HG03097 (cell line): ENCODE measurements around the gene PROM2.

Source experiments
- ATAC-seq: cut with Tn5 transposase; IDR thresholded peaks from one replicate; pipeline ENCODE4 v1.9.1; 2021; ENCODE audit not compliant: unreplicated experiment, low FRiP score

PROM2 gene

DNA sequence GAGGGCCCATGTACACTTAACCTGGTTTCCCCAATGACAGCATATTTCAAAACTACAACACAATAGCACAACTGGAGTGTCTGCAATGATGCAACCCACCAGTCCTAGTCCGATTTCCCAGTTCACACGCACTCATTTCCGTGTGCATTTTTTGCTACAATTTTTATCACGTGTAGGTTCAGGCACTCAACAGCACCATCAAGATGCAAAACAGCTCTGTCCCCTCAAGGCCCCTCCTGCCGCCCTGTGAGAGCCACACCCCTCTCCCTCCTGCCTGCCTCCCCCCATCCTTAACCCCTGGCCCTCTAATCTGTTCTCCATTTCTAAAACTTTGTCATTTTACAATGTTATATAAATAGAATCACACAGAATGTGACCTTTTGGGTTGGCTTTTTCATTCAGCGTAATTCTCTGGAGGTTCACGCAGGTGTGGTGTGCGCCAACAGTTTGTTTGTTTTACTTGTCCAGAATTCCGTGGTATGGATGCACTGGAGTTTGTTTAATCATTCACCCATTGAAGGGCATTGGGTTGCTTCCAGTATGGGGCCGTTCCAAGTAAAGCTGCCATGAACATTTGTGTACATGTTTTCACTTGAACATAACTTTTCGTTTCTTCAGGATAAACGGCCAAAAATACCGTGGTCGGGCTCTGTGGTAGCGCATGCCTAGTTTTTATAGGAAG is 31.3 kb downstream of the PROM2 start:
- no peak for ATAC-seq

DNA sequence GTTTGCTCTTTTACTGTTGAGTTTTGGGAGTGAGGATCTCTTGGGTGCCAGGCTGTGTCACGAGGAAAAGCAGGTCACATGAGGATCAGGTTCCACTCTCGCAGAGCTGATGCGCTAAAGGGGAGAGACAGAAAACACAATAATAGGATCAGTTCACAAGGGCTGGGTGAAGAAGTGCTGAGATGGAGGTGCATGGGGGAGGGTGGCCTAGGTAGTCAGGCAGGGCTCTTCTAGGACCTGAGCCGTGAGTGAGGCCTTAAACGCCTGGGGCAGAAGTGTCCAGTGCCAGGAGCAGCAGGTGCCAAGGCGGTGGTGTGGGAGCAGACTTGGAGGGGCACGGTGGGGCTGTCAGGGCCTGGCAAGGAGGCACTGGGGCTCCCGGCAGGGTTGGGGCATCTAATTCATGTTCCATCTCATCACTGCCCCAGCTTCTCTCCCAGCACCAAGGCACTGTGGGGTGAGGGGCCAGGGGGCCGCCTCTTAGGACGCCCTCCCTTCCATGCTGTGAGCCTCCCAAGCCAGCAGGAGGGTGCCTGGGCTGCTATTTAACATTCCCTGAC is 32.2 kb downstream of the PROM2 start:
- ATAC-seq: no peak

DNA sequence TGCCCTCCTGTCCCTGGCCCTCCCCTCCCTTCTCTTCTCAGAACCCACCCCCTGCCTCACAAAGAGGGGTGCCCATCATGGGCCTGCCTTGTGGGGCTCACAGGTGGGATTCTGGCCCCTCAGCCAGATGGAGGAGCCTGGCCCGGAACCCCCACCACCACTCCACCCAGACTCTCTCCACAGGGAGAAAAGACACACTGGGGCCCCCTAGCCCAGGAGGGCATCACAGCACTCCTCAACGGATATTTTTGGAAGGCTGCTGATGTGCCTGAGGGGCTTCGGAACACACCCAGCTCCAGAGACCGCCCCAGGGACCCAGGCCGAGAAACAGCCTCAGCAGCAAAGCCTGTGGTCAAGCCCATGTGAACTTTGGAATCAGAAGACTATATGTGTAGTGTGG is 32.8 kb downstream of the PROM2 start:
- ATAC-seq: no peak

DNA sequence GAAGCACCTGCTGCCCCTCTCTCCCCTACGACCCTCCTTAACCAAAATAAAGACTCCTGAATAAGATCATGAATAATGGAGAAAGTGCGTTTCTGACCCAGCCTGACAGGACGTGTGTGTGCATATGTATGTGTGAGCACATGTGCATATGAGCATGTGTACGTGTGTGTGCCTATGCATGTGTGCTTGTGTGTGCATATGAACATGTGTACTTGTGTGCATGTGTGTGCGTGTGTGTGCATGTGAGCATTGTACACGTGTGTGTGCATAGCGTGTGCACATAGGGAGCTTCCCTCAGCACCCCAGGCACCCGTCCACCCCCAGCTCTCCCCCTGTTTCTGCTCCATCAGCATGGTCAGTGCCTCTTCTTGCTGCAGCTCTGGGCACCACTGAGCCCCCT is 33.6 kb downstream of the PROM2 start:
- ATAC-seq: no peak

DNA sequence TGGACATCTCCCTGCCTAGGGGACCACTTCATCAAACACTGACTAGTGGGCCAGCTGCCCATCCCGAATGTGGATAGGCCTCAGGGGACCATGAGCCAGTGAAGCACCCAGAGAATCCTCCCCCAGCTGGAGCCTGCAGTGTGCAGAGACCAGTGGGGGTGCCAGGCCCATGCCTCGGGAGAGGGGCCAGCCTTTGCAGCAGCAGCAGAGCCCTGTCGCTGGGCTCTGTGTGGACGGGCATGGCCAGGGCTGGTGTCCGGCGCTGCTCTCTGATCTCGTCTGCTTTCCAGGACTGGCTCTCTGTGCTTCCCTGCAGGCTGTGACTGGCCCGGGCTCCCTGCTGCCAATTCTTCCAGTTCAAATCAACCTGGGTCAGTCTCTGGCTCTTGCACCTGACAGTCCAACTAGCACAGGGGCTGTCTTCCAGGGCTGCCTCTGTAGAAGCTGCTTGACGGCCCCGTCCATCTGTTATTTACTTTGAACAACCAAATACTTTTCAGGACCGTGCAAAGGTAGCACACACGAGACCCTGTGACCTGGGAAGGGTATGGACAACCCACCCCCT is 34.3 kb downstream of the PROM2 start:
- no peak for ATAC-seq

DNA sequence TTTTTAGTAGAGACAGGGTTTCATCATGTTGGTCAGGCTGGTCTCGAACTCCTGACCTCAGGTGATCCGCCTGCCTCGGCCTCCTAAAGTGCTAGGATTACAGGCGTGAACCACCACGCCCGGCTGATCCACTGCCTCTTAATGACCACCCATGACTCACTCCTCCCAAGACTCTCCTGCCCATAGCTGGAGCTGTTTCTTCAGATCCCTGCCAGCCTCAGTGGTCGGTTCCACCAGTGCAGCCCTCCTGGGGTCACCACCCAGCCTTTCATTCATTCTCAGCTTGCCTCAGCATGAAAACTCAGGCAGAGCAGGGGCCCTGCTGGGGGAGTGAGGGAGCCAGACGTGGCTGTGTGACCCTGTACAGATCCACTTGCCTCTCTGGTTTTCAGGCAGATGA is 35.4 kb downstream of the PROM2 start:
- no peak for ATAC-seq

DNA sequence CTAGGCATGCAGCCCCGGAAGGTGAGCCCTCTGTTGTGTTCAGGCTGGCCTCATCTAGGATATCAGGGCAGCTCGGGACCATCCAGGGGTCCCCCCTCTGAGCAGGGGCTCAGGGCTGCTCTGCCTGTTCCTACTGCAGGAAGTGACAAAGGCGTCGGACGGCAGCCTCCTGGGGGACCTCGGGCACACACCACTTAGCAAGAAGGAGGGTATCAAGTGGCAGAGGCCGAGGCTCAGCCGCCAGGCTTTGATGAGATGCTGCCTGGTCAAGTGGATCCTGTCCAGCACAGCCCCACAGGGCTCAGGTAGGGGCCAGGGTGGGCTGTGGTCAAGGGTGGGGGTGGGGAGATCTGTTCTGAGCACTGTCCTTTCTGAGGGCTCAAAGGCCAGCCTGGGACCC is 36.0 kb downstream of the PROM2 start:
- no peak for ATAC-seq

DNA sequence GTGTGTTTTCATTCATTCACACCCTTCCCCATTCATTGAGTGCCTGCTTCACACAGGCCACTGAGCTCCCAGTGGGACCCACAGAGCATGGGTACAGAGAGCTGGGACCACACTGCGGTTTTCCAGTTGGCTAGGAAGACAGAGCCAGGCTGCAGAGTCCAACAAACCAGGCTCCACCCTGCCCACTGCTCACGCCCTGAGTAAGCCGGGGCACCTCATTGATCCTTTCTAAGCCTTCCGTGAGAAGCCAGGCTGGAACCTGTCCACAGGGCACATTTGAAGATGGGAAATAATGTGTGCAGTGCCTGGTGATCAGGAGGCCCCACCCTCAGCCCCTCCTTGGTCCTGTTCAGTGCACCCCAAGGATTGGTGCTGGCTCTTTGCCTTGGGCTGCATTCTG is 36.4 kb downstream of the PROM2 start:
- ATAC-seq: no peak

DNA sequence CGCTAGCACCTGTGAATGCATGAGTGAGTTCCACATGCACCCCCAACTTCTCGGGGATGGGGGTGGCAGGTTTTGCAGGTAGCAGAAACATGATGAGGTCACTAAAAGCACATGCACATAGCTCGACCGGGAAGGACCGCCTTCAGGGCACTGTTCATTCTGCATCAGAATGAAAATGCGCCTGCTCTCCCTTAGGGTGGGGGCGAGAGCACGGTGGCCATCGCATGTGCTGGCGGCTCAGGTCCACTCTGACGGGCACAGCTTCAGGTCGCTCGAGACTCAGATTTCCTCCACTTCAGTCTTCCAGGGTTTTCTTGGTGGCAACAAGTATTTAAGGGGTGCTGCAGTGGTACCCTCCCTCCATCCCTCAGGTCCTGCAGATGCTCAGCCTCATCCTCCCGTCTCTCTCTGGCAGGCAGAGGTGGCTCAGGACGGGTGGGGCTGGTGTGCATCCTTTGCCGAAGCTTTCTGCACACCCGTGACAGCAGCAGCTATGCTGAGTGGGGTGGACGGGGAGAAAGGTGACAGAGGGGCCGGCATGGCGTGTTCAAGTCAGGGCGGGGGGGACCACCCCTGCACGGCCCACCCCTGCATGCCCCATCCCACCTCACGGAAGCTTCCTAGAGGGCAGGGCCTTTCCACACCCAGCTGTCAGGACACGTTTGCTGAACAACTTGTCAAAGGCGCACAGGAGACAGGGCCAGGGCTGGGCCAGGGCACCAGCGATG is 37.7 kb downstream of the PROM2 start:
- ATAC-seq: no peak

DNA sequence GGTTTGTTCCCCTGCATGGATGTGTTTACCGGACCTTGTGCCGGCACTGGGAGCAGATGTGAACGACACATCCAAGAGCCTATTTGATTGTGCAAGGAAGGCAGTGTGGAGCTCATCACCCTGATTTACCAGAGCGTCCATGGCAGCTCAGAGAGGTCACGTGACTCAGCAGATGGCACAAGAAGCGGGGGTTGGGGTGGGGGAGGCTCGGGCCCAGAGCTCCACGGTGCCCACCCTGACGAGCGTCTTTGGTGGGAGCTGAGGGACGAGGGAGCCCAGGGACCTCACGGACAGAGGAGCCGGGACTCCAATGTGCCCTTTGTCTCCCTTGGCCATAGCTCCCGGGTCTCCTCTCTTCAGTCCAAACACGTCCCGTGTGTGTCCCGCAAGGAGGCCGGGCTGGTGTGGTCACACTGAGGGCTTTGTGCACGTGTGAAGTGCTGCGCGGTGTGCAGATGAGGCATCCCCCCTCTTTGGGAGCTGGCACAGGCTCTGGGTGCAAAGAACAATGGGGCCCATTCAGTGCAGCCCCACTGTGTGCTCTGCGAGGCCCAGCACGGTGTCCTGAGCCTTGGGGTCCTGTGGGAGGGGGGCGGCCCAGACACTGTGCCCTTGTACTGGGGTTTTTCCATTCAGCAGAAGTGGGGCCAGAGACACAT is 38.4 kb downstream of the PROM2 start:
- ATAC-seq: no peak

DNA sequence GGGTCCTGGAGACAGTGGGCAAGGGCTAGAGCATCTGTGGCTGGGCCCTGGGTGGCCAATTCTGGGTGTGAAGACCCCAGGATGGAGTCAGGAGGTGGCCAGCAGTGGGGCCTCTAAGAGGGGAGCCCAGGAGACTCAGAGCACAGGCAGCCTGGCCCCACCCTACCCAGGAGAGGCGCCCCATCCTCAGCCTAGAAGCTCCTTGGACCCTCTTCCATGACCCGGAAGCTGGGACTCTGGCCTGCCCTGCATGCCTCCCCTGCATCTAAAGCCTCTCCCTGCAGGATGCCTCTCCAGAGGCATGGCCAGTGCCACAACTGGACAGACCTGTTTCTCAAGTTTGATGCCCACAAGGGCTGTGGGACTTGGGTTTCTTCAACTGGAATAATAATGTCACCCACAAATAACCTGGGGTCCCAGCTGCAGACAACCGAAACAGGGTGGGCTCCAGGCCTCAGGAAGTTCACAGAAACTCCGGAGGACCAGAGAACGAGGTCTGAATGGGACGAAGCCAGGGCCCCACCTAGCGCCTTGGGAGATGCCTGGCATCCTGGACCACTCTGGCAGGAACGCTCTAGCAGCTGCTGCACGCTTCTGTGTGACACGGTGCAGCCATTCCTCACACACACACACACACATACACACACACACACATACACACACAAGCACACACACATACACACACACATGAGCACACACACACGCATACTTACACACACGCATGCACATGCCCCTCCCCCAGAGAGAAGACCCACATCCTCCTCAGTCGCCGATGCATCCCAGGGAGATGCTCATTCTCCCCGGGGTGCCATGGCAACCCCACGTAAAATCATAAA is 39.3 kb downstream of the PROM2 start:
- ATAC-seq: no peak

DNA sequence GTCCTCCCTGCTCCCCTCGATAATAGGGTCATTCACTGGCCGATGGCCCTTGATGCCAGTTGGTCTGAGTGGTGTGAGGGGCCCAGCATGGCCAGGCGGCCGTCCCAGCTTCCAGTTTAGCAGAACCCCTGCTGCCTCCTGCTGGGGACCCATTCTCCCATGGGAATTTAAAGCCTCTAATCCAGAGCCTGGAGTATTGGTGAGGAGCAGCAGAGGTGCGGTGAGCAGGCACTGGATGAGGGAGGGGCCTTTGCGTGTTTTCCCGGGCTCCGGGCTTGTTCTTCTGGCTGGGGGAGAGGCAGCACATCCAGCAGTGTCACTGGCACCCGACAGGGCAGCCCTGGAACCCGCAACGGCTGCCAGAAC is 40.3 kb downstream of the PROM2 start:
- no peak for ATAC-seq

DNA sequence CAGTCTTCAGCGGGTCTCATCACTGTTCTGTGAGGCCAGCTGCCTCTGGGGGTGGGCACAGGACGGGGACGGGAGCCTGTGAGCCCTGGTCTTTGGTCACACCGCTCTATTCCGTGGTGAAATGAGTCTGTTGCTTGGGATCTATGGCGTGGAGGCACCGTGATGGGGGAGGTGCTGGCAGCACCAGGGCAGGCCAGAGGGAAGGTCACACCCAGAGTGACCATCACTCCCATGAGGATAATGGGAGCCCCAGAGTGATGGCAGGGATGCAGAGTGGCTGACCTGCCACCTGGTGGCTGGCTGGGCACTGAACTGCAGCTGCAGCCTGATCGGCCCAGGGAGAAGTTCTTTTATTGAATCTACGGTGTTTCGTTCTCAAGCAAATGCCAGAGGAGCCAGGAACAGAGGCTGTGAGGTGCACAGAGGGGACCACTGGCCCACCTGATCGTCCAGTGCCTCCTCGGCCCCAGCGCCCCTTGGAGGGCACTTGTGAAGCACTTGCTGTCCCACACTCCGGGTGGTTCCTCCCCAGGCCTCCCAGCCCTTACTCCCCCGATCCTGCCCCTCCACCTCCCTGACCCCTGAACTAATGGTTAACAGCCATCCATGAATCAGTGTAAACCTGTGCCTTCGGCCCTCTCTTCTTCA is 40.8 kb downstream of the PROM2 start:
- ATAC-seq: no peak

DNA sequence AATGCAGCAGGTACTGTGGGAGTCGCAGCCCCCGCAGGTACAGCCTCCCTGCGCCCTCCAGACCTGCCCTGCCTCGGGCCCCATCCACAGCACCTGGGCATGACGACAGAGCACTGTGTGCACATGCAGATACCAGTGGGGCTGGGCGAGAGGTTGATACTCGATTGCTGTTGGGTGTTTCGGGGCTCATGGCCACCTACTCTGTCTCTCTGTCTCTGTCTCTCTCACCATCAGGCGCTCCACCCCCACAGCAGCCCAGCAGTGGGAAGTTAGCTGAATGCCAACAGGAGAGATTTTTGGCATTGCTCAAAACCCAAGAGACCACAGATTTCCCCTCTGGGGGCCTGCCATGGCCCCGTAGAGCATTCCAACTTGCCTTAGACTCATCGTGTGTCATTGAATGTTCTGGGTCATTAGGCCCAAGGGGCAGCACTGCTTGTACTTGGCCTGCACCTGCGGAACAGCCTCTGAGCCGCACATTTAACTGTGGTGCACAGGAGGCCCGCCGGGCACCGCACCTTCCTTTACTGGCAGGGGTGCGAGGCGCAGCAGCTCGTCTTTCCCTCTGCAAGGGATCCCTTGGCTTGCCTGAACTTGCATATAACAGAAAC is 41.7 kb downstream of the PROM2 start:
- ATAC-seq: no peak

DNA sequence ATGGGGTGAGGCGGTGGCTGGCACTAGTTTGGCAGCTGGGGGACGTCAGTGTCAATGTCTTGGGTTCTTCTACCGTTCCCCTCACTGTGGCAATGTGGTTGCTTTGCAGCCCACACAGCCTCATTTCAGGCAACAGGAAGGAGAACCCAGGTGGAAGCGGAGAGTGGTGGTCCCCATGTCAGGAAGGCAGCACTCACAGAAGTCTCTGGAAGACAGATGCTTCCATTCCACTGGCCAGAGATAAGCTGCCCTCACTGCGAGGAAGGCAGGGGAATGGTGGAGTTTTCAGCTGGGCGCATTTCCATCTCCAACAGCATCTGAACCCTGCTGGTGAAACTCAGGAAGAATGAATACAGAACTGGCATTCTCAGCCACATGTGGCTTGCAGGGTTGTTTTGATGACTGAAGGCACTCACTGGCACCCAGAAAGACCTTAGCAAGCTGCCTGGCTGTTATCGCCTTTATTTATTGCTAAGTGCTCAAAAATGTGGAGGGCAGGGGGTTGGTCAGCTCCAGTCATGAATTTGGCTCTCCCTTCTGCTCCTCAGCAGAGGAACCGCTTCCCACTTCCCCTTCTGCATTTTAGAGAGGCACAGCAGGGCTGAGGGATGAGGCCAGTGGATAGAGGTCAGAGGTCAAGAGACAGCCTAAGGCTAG is 42.3 kb downstream of the PROM2 start:
- ATAC-seq: no peak

DNA sequence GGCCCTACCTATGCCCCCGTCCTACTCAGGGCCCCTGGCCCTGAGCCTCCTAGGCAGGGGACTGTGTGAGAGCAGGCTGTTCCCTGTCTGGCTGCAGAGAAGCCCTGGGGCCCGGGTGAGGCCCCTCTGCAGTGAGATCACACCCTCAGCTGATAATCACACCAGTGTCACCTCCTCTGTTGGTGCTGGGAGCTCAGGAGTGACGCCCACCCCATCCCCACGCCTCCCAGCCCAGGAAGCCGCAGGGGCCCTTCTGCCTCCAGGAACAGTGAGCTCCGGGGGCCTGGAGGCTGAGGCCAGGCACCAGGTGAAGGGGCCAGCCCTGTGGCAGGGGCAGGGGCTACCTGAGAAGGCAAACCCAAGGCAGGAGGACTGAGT is 42.9 kb downstream of the PROM2 start:
- ATAC-seq: no peak

DNA sequence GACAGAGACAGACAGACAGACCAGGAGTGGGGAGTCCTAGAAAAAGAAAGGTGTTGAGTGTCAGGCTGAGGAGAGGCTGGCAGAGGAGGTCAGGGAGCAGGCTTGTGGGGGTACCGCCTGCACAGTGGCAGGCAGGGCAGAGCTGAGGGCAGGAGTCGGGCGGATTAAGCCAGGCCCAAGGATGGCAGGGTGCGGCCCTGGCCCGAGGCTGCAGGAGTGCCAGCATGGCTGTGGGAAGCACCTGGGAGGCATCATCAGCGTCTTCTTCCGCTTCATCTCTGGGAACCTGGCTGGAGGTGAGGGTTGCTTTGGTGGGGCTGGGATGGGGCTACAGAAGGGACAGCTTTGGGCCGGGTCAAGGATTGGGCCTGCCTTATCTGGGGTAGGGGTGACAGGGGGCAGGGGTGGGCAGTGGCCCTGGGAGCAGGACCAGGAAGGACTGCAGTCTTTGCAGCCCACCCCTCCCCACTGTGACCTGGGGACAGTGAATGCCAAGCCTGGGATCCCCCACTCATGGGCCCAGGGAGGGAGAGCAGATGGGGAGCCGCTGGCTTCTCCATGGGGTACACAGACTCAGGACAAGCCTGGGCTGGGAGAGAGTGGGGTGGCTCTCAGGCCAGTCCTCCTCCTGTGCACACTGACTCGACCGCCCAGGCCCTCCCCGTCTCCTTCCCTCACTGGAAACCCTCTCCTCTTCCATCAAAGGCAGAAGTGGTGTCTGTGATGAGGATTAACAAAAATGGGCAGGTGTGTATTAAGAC is 43.6 kb downstream of the PROM2 start:
- ATAC-seq: no peak

DNA sequence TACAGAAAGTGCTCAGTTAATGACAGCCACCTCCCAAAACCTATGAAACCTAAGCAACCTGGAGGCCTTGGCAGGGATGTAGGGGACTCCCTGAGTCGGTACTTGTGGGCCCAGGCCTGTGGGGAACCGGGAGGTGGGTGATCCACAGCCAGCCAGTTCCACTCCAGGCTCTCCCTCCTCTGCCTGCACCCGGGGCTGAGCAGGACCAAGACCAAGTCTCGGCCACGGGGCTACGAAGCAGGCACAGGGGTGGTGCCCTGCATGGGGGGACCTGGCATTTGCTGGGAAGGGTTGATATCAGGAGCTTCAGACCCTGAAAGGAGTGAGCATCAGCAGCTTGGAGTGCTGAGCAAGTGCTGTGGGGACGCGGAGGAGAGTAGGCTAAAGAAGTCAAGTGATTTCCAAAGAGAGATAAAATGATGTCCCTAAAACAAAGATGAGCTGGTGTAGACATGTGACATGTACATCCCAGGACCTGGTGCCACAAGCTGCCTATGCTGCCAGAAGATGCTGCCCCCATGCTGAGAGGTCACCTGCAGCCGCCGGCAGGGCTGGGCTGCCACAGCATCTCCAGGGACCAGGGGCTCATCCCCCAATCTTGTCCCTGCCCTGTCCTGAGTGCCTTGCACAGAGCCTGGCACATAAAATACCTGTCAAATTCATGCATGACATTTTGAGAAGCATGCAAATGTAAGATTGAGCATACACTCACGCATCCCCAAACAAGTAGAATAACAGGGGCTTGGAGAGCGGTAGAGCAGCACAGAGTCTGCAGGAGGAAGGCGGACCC is 44.4 kb downstream of the PROM2 start:
- no peak for ATAC-seq
